Activated T-cell treated with anti-CD3 and anti-CD28 coated beads, Interleukin-2, amount 50 U/mL, for 72 hours (primary cell): ENCODE results near the gene CSH1. TPM values are rescaled to one million over a fixed set of nuclear protein-coding genes. Genes with fewer than 3 reads are reported as not detected.

ENCODE experiments used
- ATAC-seq, 2 donors: fragments of 150-1000 bp; cut with Tn5 transposase; replicated peaks in 1 of 2; 2 replicates each; pipeline ENCODE4 v1.10.0; 2021; ENCODE audit warnings: moderate library complexity in 2 of 2, mild to moderate bottlenecking in 1 of 2
- DNase-seq, 2 donors: peaks; one replicate each; pipeline ENCODE4 v3.0.0; 2021 to 2022; ENCODE audit warnings: mixed read lengths in 1 of 2
- H3K27ac Mint-ChIP-seq: one replicate; pipeline ENCODE4 v1.8.0; 2022; ENCODE audit warnings: mild to moderate bottlenecking, moderate library complexity, mixed read lengths
- H3K27me3 Mint-ChIP-seq: one replicate; pipeline ENCODE4 v1.8.0; 2022; ENCODE audit warnings: low read depth, mixed read lengths
- H3K36me3 Mint-ChIP-seq, 2 donors: one replicate each; pipeline ENCODE4 v1.8.0; 2022; ENCODE audit warnings: mixed read lengths in 2 of 2, mild to moderate bottlenecking in 1 of 2; ENCODE audit not compliant: insufficient read depth in 2 of 2
- H3K4me1 Mint-ChIP-seq: one replicate; pipeline ENCODE4 v1.8.0; 2022; ENCODE audit warnings: low read depth, mixed read lengths
- H3K4me3 Mint-ChIP-seq, 2 donors: one replicate each; pipeline ENCODE4 v1.8.0; 2022; ENCODE audit warnings: mild to moderate bottlenecking in 2 of 2, mixed read lengths in 2 of 2, moderate library complexity in 2 of 2
- H3K9me3 Mint-ChIP-seq, 2 donors: one replicate each; pipeline ENCODE4 v1.8.0; 2022; ENCODE audit warnings: mixed read lengths in 2 of 2
- total RNA-seq, 2 donors: library from RNA; stranded (reverse); gene quantifications; one replicate each; pipeline ENCODE4 v1.2.3, GENCODE V29; 2022

CSH1 gene
- total RNA-seq, 2 donors from 2014 or later: not detected

DNA sequence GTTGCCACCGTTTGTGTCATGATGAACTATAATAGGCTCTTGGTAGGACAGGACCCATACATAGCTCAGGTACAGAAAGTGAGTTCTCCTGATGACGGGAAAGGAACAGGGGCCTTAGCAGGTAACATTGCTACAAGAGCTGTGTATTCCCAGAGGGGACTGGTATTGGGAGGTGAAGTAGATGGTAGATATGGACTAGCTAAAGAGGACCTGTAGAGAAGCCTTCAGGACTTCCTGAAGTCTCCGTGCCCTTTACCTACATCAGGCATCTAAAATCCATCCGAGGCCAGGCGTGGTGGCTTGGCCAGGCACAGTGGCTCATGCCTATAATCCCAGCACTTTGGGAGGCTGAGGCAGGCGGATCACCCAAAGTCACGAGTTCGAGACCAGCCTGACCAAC, 41.2 kb downstream of the CSH1 start:
- DNase-seq (no peak), ATAC-seq (no peak)
- Mint-ChIP-seq H3K27me3 (peaks cover 6% of the 10 kb centered on the region), H3K9me3 (no peaks in the 10 kb centered on the region), H3K36me3 (no peaks in the 10 kb centered on the region), H3K27ac (no peak overlapping the region), H3K4me1 (no peaks in the 10 kb centered on the region), H3K4me3 (no peak overlapping the region)

DNA sequence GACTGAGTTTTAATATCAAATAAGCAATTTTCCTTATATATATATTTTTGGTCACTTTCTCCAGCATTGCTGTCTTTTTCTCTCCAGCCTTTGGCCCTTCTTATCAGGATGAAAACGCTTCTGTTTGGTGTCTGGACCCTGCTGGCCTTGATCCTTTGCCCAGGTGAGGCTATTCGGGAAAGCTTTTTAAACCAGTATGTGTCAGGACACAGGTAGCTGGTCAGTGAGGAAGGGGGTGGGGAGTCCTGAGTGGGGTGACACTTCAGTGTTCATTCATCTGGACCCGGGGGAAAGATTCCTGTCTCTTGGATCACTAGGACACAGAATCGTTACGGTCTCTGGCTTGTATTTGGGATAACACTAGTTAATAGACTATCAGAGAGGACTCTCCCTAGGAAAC, 41.7 kb downstream of the CSH1 start:
- Mint-ChIP-seq H3K27ac (no peak overlapping the region), H3K9me3 (no peaks in the 10 kb centered on the region), H3K36me3 (no peaks in the 10 kb centered on the region), H3K27me3 (peaks cover 1% of the 10 kb centered on the region), H3K4me1 (no peaks in the 10 kb centered on the region), H3K4me3 (no peak overlapping the region)
- ATAC-seq (no peak), DNase-seq (no peak)

GRCh38 chr17:63853260-63853659, 43.1 kb downstream of the CSH1 start:
- ATAC-seq: no peak
- H3K4me1 Mint-ChIP-seq: peaks cover 11% of the 10 kb centered on the region
- peaks cover 0 to under 1% of the 10 kb centered on the region in 2 donors for H3K9me3 Mint-ChIP-seq
- DNase-seq: no peak
- H3K4me3 Mint-ChIP-seq: no peak overlapping the region
- H3K36me3 Mint-ChIP-seq: peaks cover under 1% of the 10 kb centered on the region in 2 donors
- no peak overlapping the region for H3K27ac Mint-ChIP-seq
- H3K27me3 Mint-ChIP-seq: no peaks in the 10 kb centered on the region

DNA sequence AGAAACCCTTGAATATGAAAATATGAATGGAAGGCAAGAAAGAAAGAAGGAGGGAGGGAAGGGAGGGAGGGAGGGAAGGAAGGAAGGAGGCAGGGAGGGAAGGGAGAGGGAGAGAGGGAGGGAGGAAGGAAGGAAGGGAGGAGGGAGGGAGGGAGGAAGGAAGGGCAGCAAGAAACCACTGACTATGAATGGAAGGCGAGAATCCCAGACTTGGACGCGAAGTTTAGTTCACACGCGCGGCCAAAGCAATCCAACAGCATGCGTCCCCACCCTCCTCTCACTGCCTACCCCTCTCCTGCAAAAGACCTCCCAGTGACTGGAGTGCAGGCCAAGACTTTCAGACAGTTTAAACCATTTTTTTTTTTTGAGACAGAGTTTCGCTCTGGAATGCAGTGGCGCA, 46.0 kb downstream of the CSH1 start:
- Mint-ChIP-seq H3K4me1 (peaks cover 18% of the 10 kb centered on the region), H3K36me3 (peaks cover 5 to 8% of the 10 kb centered on the region in 2 donors), H3K4me3 (no peak overlapping the region), H3K9me3 (peaks cover 3 to 5% of the 10 kb centered on the region in 2 donors), H3K27me3 (no peaks in the 10 kb centered on the region), H3K27ac (no peak overlapping the region)
- ATAC-seq: no peak
- DNase-seq: no peak

DNA sequence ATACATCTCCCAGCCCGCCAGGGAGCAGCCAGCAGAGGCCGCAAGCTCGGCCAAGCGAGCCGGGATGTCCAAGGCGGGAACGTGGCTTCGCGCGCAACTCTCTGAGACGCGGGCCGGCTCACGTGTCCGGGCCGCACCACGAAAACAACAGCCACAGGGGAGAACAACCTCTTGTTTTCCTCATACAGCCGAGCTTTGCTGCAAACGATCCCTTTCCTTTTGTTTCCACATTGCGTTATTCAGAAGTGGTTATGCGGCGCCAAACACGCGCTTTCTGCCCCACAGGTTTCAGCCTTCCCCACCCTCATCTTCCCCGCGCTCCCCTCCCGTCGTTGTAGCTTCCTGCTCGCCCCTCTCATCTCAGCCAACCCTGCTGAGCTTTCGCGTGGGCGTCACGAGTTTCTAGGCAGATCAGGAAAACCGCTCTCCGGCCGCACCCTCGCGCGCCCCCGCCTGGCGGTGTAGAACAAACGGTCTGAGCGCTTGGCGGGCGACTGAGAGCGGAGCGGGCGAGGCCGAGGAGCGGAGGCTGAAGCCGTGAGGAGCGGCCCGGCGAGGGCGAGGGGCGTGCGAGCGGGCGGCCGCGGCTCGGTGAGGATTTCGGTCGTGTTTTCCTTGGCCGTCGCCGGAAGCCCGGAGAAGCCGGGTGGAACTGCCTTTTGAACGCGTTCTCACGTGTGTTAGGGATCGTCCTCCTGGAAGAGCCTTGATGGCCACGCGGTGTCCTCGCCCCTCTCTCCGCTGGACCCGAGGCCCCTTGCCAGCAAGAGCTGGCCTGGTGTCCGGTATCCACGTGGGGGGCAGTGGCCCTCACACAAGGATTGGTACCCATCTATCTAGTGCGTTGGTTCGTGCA, 47.3 kb downstream of the CSH1 start:
- ATAC-seq: peak; percentile 95
- DNase-seq: peak; percentile 98 to 99
- Mint-ChIP-seq H3K27me3 (no peaks in the 10 kb centered on the region), H3K27ac (peak overlapping the region; percentile 87), H3K4me3 (peak overlapping the region; percentile 62 to 85), H3K9me3 (peaks cover 3 to 5% of the 10 kb centered on the region in 2 donors), H3K36me3 (peaks cover 5 to 8% of the 10 kb centered on the region in 2 donors), H3K4me1 (peaks cover 22% of the 10 kb centered on the region)

GRCh38 chr17:63847525-63848249, 48.7 kb downstream of the CSH1 start:
- peaks cover 32% of the 10 kb centered on the region for H3K4me1 Mint-ChIP-seq
- no peak overlapping the region for H3K27ac Mint-ChIP-seq
- ATAC-seq (no peak), DNase-seq (no peak)
- H3K4me3 Mint-ChIP-seq: peak overlapping the region; percentile 28 to 85
- H3K27me3 Mint-ChIP-seq: no peaks in the 10 kb centered on the region
- peaks cover 3 to 5% of the 10 kb centered on the region in 2 donors for H3K9me3 Mint-ChIP-seq
- H3K36me3 Mint-ChIP-seq: peaks cover 5 to 8% of the 10 kb centered on the region in 2 donors

DNA sequence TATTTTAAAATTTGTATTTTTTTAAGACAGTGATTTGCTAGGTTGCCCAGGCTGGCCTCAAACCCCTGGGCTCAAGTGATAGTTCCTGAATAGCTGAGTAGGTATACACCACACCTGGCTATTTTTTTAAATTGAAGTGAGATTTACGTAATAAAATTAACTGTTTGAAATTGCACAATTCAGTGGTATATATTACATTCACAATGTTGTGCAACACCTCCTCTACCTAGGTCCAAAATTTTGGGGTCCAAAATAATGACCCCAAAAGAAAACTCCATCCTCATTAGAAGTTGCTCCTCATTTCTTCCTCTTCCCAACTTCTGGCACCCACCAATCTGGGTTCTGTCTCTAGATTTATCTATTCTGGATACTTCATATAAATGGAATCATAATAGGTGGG, 50.9 kb downstream of the CSH1 start:
- no peaks in the 10 kb centered on the region for H3K27me3 Mint-ChIP-seq
- peaks cover 6 to 11% of the 10 kb centered on the region in 2 donors for H3K36me3 Mint-ChIP-seq
- H3K4me3 Mint-ChIP-seq: peak overlapping the region in 1 of 2 donors; percentile 3
- ATAC-seq: no peak
- peaks cover 3 to 5% of the 10 kb centered on the region in 2 donors for H3K9me3 Mint-ChIP-seq
- DNase-seq: no peak
- peaks cover 41% of the 10 kb centered on the region for H3K4me1 Mint-ChIP-seq
- no peak overlapping the region for H3K27ac Mint-ChIP-seq

Other genes starting within 250 kb of the CSH1 start
- 100 to 1,000 TPM; 227 to 324 TPM for gene LIMD2, start 196.4 kb downstream of the CSH1 start, total RNA-seq
- 10 to 100 TPM; 71.7 to 77.7 TPM for gene STRADA, start 154.8 kb downstream of the CSH1 start, total RNA-seq
- 10 to 100 TPM; 59.5 to 60.3 TPM for gene CCDC47, start 123.0 kb downstream of the CSH1 start, total RNA-seq
- 100 to 1,000 TPM; 112 to 114 TPM for gene DDX42, start 122.4 kb downstream of the CSH1 start, total RNA-seq
- gene PSMC5, start 69.1 kb downstream of the CSH1 start, total RNA-seq: 100 to 1,000 TPM; 144 to 161 TPM
- 10 to 100 TPM; 36.0 to 42.3 TPM for gene FTSJ3, start 68.9 kb downstream of the CSH1 start, total RNA-seq
- 100 to 1,000 TPM; 103 to 121 TPM for gene SMARCD2, start 53.9 kb downstream of the CSH1 start, total RNA-seq
- not detected for gene CSH2, start 22.9 kb downstream of the CSH1 start, total RNA-seq
- gene GH2, start 14.6 kb downstream of the CSH1 start, total RNA-seq: not detected
- not detected for gene CSHL1, start 14.7 kb upstream of the CSH1 start, total RNA-seq
- gene GH1, start 22.3 kb upstream of the CSH1 start, total RNA-seq: not detected
- 10 to 100 TPM; 24.8 to 31.0 TPM for gene CD79B, start 35.8 kb upstream of the CSH1 start, total RNA-seq
- gene SCN4A, start 76.3 kb upstream of the CSH1 start, total RNA-seq: 1 to 10 TPM in 1 of 2 donors, under 1 TPM in 1; 0.93 to 1.0 TPM
- 1 to 10 TPM in 1 of 2 donors, under 1 TPM in 1; 0.96 to 1.1 TPM for gene PRR29, start 101.8 kb upstream of the CSH1 start, total RNA-seq
- gene ICAM2, start 124.1 kb upstream of the CSH1 start, total RNA-seq: 10 to 100 TPM; 49.9 to 55.7 TPM
- gene ERN1, start 233.6 kb upstream of the CSH1 start, total RNA-seq: 10 to 100 TPM; 58.1 to 98.3 TPM